Activated gamma-delta T cell (primary cell): ENCODE results near the gene ZNF821.
"Not testable (repeated sequence)": the region's sequence is repeated elsewhere in the genome, so short reads cannot be mapped to it uniquely, and the experiment has no call there.

Experiments
- DNase-seq: peaks from one replicate; lab custom pipeline; 2025; lab: John Stamatoyannopoulos, UW
- total RNA-seq, 2 donors: gene quantifications; one replicate each; lab custom pipeline; 2026; lab: John Stamatoyannopoulos, UW

The ZNF821 gene
- total RNA-seq, result 6.8 to 9.1 reads per million in 2 donors

- DNase-seq, result peak; percentile 63
Observed at GRCh38 chr16:71883849-71884638, at the start of gene ZNF821. Gene ZNF821 (minus strand): TSS chr16:71884182. CDS start chr16:71879946, 4,236 bp downstream.

- no peak for DNase-seq
Observed at GRCh38 chr16:71933017-71933416, 49.0 kb upstream of the ZNF821 start.

GRCh38 chr16:71931599-71931998, 47.6 kb upstream of the ZNF821 start:
- no peak for DNase-seq

- DNase-seq, result no peak
Observed at GRCh38 chr16:71931001-71931400, 47.0 kb upstream of the ZNF821 start.

- DNase-seq, result no peak
Observed at GRCh38 chr16:71930013-71930563, 46.1 kb upstream of the ZNF821 start.

- DNase-seq, result no peak
Observed at GRCh38 chr16:71929048-71929447, 45.1 kb upstream of the ZNF821 start.

- DNase-seq, result no peak
Observed at GRCh38 chr16:71927787-71928186, 43.8 kb upstream of the ZNF821 start.

- no peak for DNase-seq
Observed at GRCh38 chr16:71927383-71927782, 43.4 kb upstream of the ZNF821 start.

GRCh38 chr16:71924710-71925109, 40.7 kb upstream of the ZNF821 start:
- no peak for DNase-seq

GRCh38 chr16:71923941-71924690, 40.1 kb upstream of the ZNF821 start:
- DNase-seq, result no peak

GRCh38 chr16:71920658-71921057, 36.7 kb upstream of the ZNF821 start:
- DNase-seq, result no peak

GRCh38 chr16:71919035-71919434, 35.1 kb upstream of the ZNF821 start:
- no peak for DNase-seq

- DNase-seq, result no peak
Observed at GRCh38 chr16:71917900-71918299, 33.9 kb upstream of the ZNF821 start.

GRCh38 chr16:71916397-71916920, 32.5 kb upstream of the ZNF821 start:
- DNase-seq, result no peak

GRCh38 chr16:71915350-71915749, 31.4 kb upstream of the ZNF821 start:
- DNase-seq, result no peak

GRCh38 chr16:71914802-71915201, 30.8 kb upstream of the ZNF821 start:
- no peak for DNase-seq

GRCh38 chr16:71912534-71913275, 28.7 kb upstream of the ZNF821 start:
- no peak for DNase-seq

- no peak for DNase-seq
Observed at GRCh38 chr16:71911121-71911520, 27.1 kb upstream of the ZNF821 start.

GRCh38 chr16:71905765-71906164, 21.8 kb upstream of the ZNF821 start:
- DNase-seq, result not testable (repeated sequence)

- DNase-seq, result no peak
Observed at GRCh38 chr16:71904239-71904638, 20.3 kb upstream of the ZNF821 start.

- no peak for DNase-seq
Observed at GRCh38 chr16:71903608-71904007, 19.6 kb upstream of the ZNF821 start.
